H1 (cell line): Measurements from ENCODE around the gene NOD2. TPM values are rescaled to one million over a fixed set of nuclear protein-coding genes. Genes with fewer than 3 reads are reported as not detected.

Experiments used
- CTCF ChIA-PET: fragments of 300-600 bp; sonication (Branson Sonifier 250); formaldehyde crosslinking; loops from one replicate; lab custom pipeline; 2021; ENCODE audit not compliant: partially characterized antibody; lab: Charles Lee
- POLR2A ChIA-PET: fragments of 300-600 bp; sonication (Branson Sonifier 250); formaldehyde crosslinking; loops from one replicate; lab custom pipeline; 2021; ENCODE audit warnings: inconsistent platforms; ENCODE audit not compliant: partially characterized antibody; lab: Charles Lee
- DNase-seq, 2 experiments: peaks; one replicate each; pipeline versions ENCODE4 v3.0.0 to v3.0.0-alpha.2; 2010 to 2022; ENCODE audit warnings: low spot score in 2 of 2, low read depth in 1 of 2, mixed read lengths in 1 of 2
- FAIRE-seq: peaks from 2 replicates; lab custom pipeline; 2011; peaks lifted over from hg19 to GRCh38; lab: Jason Lieb, UNC
- H2AFZ ChIP-seq: 2 replicates; pipeline ENCODE4 v1.8.1; 2012; ENCODE audit warnings: low read length, inconsistent platforms
- H2AK5ac ChIP-seq: 2 replicates; pipeline ENCODE4 v1.6.1; 2013; ENCODE audit warnings: low read depth, low read length
- H2BK120ac ChIP-seq: replicated peaks from 2 replicates; pipeline ENCODE3; 2013; ENCODE audit warnings: low read depth, low read length, inconsistent platforms
- H2BK12ac ChIP-seq: 2 replicates; pipeline ENCODE4 v1.6.1; 2013; ENCODE audit warnings: low read depth, low read length
- H2BK15ac ChIP-seq: 2 replicates; pipeline ENCODE4 v1.6.1; 2013; ENCODE audit warnings: low read length
- H2BK20ac ChIP-seq: 2 replicates; pipeline ENCODE4 v1.6.1; 2013; ENCODE audit warnings: low read length
- H2BK5ac ChIP-seq: 2 replicates; pipeline ENCODE4 v1.6.1; 2013; ENCODE audit warnings: low read depth, low read length
- H3K14ac ChIP-seq: 2 replicates; pipeline ENCODE4 v1.6.1; 2013; ENCODE audit warnings: inconsistent platforms; ENCODE audit not compliant: insufficient read length
- H3K18ac ChIP-seq: 2 replicates; pipeline ENCODE4 v1.6.1; 2013; ENCODE audit warnings: low read length; ENCODE audit errors: extremely low read depth
- H3K23ac ChIP-seq: 2 replicates; pipeline ENCODE4 v1.6.1; 2013; ENCODE audit warnings: inconsistent platforms; ENCODE audit not compliant: insufficient read length
- H3K23me2 ChIP-seq: 2 replicates; pipeline ENCODE4 v1.6.1; 2013; ENCODE audit warnings: low read depth, low read length
- H3K27ac ChIP-seq: 2 replicates; pipeline ENCODE4 v1.6.1; 2011; ENCODE audit warnings: low read depth, low read length, inconsistent platforms
- H3K27me3 ChIP-seq, 4 experiments: replicated peaks in 1 of 4; 1 replicate in 1 of 4; 2 replicates in 3 of 4; pipeline versions ENCODE4 v1.6.1 to v1.8.1; 2011 to 2013; ENCODE audit warnings: low read length in 3 of 4, mild to moderate bottlenecking in 3 of 4, inconsistent platforms in 2 of 4, mixed read lengths in 2 of 4, moderate library complexity in 1 of 4; ENCODE audit not compliant: control insufficient read depth in 3 of 4, insufficient read depth in 3 of 4; ENCODE audit errors: extremely low read depth in 1 of 4
- H3K36me3 ChIP-seq, 4 experiments: 2 replicates each; pipeline versions ENCODE4 v1.6.1 to v1.8.1; 2011 to 2013; ENCODE audit warnings: mild to moderate bottlenecking in 4 of 4, low read length in 3 of 4, moderate library complexity in 2 of 4, control low read depth in 1 of 4, inconsistent platforms in 1 of 4; ENCODE audit not compliant: insufficient read depth in 4 of 4, control insufficient read depth in 2 of 4
- H3K4ac ChIP-seq: replicated peaks from 2 replicates; pipeline ENCODE3; 2013; ENCODE audit warnings: low read length, low read depth, mixed read lengths, inconsistent platforms; ENCODE audit not compliant: insufficient read length
- H3K4me1 ChIP-seq, 4 experiments: replicated peaks in 1 of 4; 1 replicate in 1 of 4; 2 replicates in 3 of 4; pipeline versions ENCODE4 v1.6.1 to v1.8.1; 2011 to 2013; ENCODE audit warnings: low read length in 3 of 4, inconsistent platforms in 2 of 4, mixed read lengths in 1 of 4; ENCODE audit not compliant: insufficient read depth in 4 of 4, control insufficient read depth in 3 of 4
- H3K4me2 ChIP-seq, 2 experiments: 2 replicates each; pipeline versions ENCODE4 v1.6.1 to v1.8.1; 2011 to 2013; ENCODE audit warnings: low read depth in 2 of 2, low read length in 2 of 2, control low read depth in 1 of 2, inconsistent platforms in 1 of 2, mild to moderate bottlenecking in 1 of 2; ENCODE audit not compliant: insufficient read depth in 1 of 2
- H3K4me3 ChIP-seq, 4 experiments: fragments of 200-600, 300-600 bp in 1 of 4; sonication (generic), shearing (Covaris generic), sonication (Bioruptor Twin) in 1 of 4; 2 replicates each; pipeline versions ENCODE4 v1.5.1 to v1.8.1; 2011 to 2016; ENCODE audit warnings: low read length in 4 of 4, low read depth in 3 of 4, control low read depth in 2 of 4, inconsistent platforms in 2 of 4, mild to moderate bottlenecking in 2 of 4, mixed read lengths in 1 of 4, moderate library complexity in 1 of 4; ENCODE audit not compliant: insufficient read depth in 2 of 4; ENCODE audit errors: extremely low read depth in 1 of 4
- H3K56ac ChIP-seq: replicated peaks from 2 replicates; pipeline ENCODE3; 2013; ENCODE audit warnings: low read depth, mild to moderate bottlenecking, mixed read lengths, low read length, inconsistent platforms; ENCODE audit not compliant: insufficient read length
- H3K79me1 ChIP-seq: 2 replicates; pipeline ENCODE4 v1.6.1; 2013; ENCODE audit warnings: low read depth, low read length, control low read depth
- H3K79me2 ChIP-seq, 2 experiments: 2 replicates each; pipeline versions ENCODE4 v1.6.1 to v1.8.1; 2012 to 2013; ENCODE audit warnings: low read length in 2 of 2, mild to moderate bottlenecking in 2 of 2, inconsistent platforms in 1 of 2; ENCODE audit not compliant: insufficient read depth in 2 of 2, control insufficient read depth in 1 of 2
- H3K9ac ChIP-seq, 4 experiments: replicated peaks in 1 of 4; 1 replicate in 1 of 4; 2 replicates in 3 of 4; pipeline versions ENCODE4 v1.6.1 to v1.8.1; 2011 to 2013; ENCODE audit warnings: low read depth in 3 of 4, low read length in 3 of 4, control low read depth in 2 of 4, mild to moderate bottlenecking in 2 of 4, moderate library complexity in 2 of 4, inconsistent platforms in 1 of 4; ENCODE audit errors: extremely low read depth in 1 of 4
- H3K9me3 ChIP-seq, 2 experiments: 2 replicates each; pipeline versions ENCODE4 v1.6.1 to v1.8.1; 2012 to 2013; ENCODE audit warnings: mild to moderate bottlenecking in 2 of 2, moderate library complexity in 2 of 2, control low read depth in 1 of 2, inconsistent platforms in 1 of 2, low read depth in 1 of 2, low read length in 1 of 2, mixed read lengths in 1 of 2; ENCODE audit not compliant: insufficient read depth in 2 of 2
- H4K20me1 ChIP-seq, 2 experiments: replicated peaks in 1 of 2; 2 replicates each; pipeline versions ENCODE3 to v1.8.1; 2011 to 2013; ENCODE audit warnings: inconsistent platforms in 2 of 2, low read length in 2 of 2, mild to moderate bottlenecking in 1 of 2; ENCODE audit not compliant: insufficient read depth in 2 of 2, control insufficient read depth in 1 of 2
- H4K5ac ChIP-seq: 2 replicates; pipeline ENCODE4 v1.6.1; 2013; ENCODE audit warnings: low read length, low read depth, mixed read lengths, inconsistent platforms; ENCODE audit not compliant: insufficient read length
- H4K8ac ChIP-seq: 2 replicates; pipeline ENCODE4 v1.8.0; 2013; ENCODE audit warnings: mild to moderate bottlenecking, moderate library complexity, low read length, inconsistent platforms; ENCODE audit not compliant: insufficient read depth; ENCODE audit errors: extremely low read depth
- H4K91ac ChIP-seq: replicated peaks from 2 replicates; pipeline ENCODE3; 2013; ENCODE audit warnings: low read length, mixed read lengths, inconsistent platforms; ENCODE audit not compliant: insufficient read length
- CBX5 ChIP-seq: fragments of 300-800, 300-1000 bp; sonication (generic); IDR thresholded peaks from 2 replicates; pipeline ENCODE4 v1.7.1; 2016; ENCODE audit warnings: antibody characterized with exemption, low read length, low read depth
- CTCF ChIP-seq, 3 experiments: IDR thresholded peaks; 1 replicate in 2 of 3; 2 replicates in 1 of 3; pipeline versions ENCODE4 v1.5.1 to v1.6.1; 2011; ENCODE audit warnings: low read length in 3 of 3, mild to moderate bottlenecking in 3 of 3, inconsistent platforms in 2 of 3, low read depth in 1 of 3, moderate library complexity in 1 of 3; ENCODE audit not compliant: insufficient read depth in 1 of 3; ENCODE audit errors: control extremely low read depth in 1 of 3
- KDM1A ChIP-seq: fragments of 200-600, 300-600 bp; sonication (generic); IDR thresholded peaks from 2 replicates; pipeline ENCODE4 v1.7.1; 2016; ENCODE audit warnings: mild to moderate bottlenecking, low read length, borderline replicate concordance
- RFX5 ChIP-seq: IDR thresholded peaks from 2 replicates; pipeline ENCODE4 v1.6.1; 2011; ENCODE audit warnings: low read depth, low read length, improper control_type of control experiment, borderline replicate concordance
- SAP30 ChIP-seq: fragments of 300-600 bp; sonication (generic); IDR thresholded peaks from 2 replicates; pipeline ENCODE4 v1.7.1; 2012; ENCODE audit warnings: low read length, moderate library complexity, mild to moderate bottlenecking, inconsistent platforms; ENCODE audit not compliant: insufficient read depth, insufficient replicate concordance
- SIX5 ChIP-seq: IDR thresholded peaks from 2 replicates; pipeline ENCODE4 v1.6.1; 2011; ENCODE audit warnings: mild to moderate bottlenecking, low read depth, low read length
- SP1 ChIP-seq: IDR thresholded peaks from 2 replicates; pipeline ENCODE4 v1.6.1; 2011; ENCODE audit warnings: low read depth, low read length
- TBP ChIP-seq: IDR thresholded peaks from 2 replicates; pipeline ENCODE4 v1.6.1; 2011; ENCODE audit warnings: low read depth, low read length, improper control_type of control experiment
- USF2 ChIP-seq: IDR thresholded peaks from 2 replicates; pipeline ENCODE4 v1.6.1; 2011; ENCODE audit warnings: low read length, improper control_type of control experiment
- YY1 ChIP-seq: IDR thresholded peaks from 2 replicates; pipeline ENCODE4 v1.6.1; 2011; ENCODE audit warnings: low read depth, mild to moderate bottlenecking, low read length
- WGBS, 2 experiments: shearing (Covaris generic) in 1 of 2; methylation state at CpG; one replicate each; pipeline versions ENCODE4 v1.1.6 to v1.1.7; 2013 to 2015; ENCODE audit warnings: low lambda C conversion rate in 2 of 2, mixed read lengths in 2 of 2, inconsistent platforms in 1 of 2, low coverage in 1 of 2, missing lambda C conversion rate in 1 of 2; ENCODE audit not compliant: insufficient replicate concordance in 2 of 2, insufficient coverage in 1 of 2, insufficient read length in 1 of 2; ENCODE audit errors: extremely low coverage in 1 of 2, missing lambda C conversion rate in 1 of 2; 5-methylcytosine and 5-hydroxymethylcytosine counted together
- polyA plus RNA-seq, 7 experiments: library from polyadenylated mRNA; depleted of rRNA in 3 of 7; stranded (reverse) in 5 of 7; unstranded in 2 of 7; fragments of >200 nt in 5 of 7; fragments of 200-250 nt in 2 of 7; gene quantifications; 1 replicate in 5 of 7; 2 replicates in 1 of 7; 4 replicates in 1 of 7; pipeline versions ENCODE4 v1.2.1 to v1.2.3, GENCODE V29; 2011 to 2013; ENCODE audit warnings: missing spikeins in 2 of 7, mixed read lengths in 2 of 7
- total RNA-seq: library from RNA; stranded (reverse); fragmentation: NEBNext Ultra II Directional; extraction: Animal tissue kit (Norgen Biotek cat#: 25700); gene quantifications from 2 replicates; pipeline ENCODE4 v1.2.1, GENCODE V29; 2021

NOD2 gene
- total and polyA plus RNA-seq, 2 of the 8 experiments (the other 6 are each of a cell fraction or from before 2014, with no cell fraction given), result 0.37 to 0.42 TPM

- Histone ChIP-seq H3K4ac (no peak overlapping the region), H2BK120ac (no peak overlapping the region), H3K4me3 (no peak overlapping the region), H3K79me2 (no peaks in the 10 kb centered on the region), H4K91ac (no peak overlapping the region), H3K56ac (no peak overlapping the region), H3K36me3 (peaks cover 0 to 3% (median 0%) of the 10 kb centered on the region in 4 experiments; a peak in 2 of 8 replicates), H2BK15ac (no peak overlapping the region), H3K14ac (no peak overlapping the region), H3K9ac (no peak overlapping the region), H4K20me1 (no peaks in the 10 kb centered on the region), H2BK12ac (no peak overlapping the region), H3K27ac (no peak overlapping the region), H3K4me2 (no peak overlapping the region), H2BK20ac (no peak overlapping the region), H3K23me2 (no peaks in the 10 kb centered on the region; the same call in 1 of the 2 replicates), H3K79me1 (no peaks in the 10 kb centered on the region), H2AFZ (no peak overlapping the region), H3K4me1 (no peaks in the 10 kb centered on the region), H2AK5ac (no peak overlapping the region), H3K9me3 (no peaks in the 10 kb centered on the region), H3K23ac (no peak overlapping the region), H4K5ac (no peak overlapping the region), H3K18ac (no peak overlapping the region), H4K8ac (no peak overlapping the region), H3K27me3 (no peaks in the 10 kb centered on the region), H2BK5ac (no peak overlapping the region)
- ChIA-PET CTCF (interaction anchor here (0.8 to 1.6 kb wide), 5 partner anchors 55 to 241 kb away, joined by 3 to 6 read pairs (median 3); no protein-coding TSS in a partner anchor), POLR2A (interaction anchor here (0.8 kb wide), 1 partner anchor 53 kb away, joined by 3 read pairs; no protein-coding TSS in a partner anchor)
- WGBS, 2 experiments, result 85% methylated on average over 6 of the region's 6 CpGs; no CpG with 5 or more reads in 1 of the 2 experiments
- DNase-seq, result no peak
- no peak for FAIRE-seq
- TF ChIP-seq CTCF (IDR thresholded peaks at IDR 0.05; ENCODE audit: control extremely low read depth in 1 of 3, insufficient read depth in 1 of 3, low read depth in 1 of 3, low read length in 3 of 3) (no peak), TBP (no peak), YY1 (no peak), SIX5 (no peak), RFX5 (no peak), SAP30 (no peak), KDM1A (no peak), USF2 (no peak), SP1 (no peak), CBX5 (no peak)
Measured at GRCh38 chr16:50751528-50751927, 58.1 kb downstream of the NOD2 start.
